HG02678 (cell line): ENCODE data around the gene FBXL17.

Experiments
- ATAC-seq: cut with Tn5 transposase; IDR thresholded peaks from one replicate; pipeline ENCODE4 v1.9.1; 2021; ENCODE audit warnings: mild to moderate bottlenecking, moderate library complexity; ENCODE audit not compliant: unreplicated experiment

Gene FBXL17

GRCh38 chr5:107959573-107960279 is 422.2 kb downstream of the FBXL17 start:
- ATAC-seq: no peak

DNA sequence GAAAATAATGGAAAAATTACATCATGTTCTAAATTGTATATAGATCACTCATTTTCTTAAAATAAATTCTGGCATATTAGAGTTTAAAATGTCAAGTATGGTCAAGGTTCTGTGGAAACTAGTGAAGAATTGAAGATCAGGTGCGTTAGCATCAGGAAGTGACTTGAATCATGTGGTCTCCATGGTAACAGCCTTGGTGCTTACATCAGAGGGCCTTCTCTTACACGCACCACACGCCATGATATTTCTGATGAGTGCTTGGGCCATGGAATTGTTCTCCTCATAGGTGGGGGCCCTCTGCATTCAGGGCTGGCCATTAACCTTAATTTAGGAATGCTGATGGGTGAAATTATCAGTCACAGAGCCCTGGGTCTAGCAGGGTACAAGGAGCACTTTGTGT is 423.0 kb downstream of the FBXL17 start:
- ATAC-seq: no peak

- no peak for ATAC-seq
Measured at GRCh38 chr5:107958432-107958831, 423.5 kb downstream of the FBXL17 start.

GRCh38 chr5:107957051-107957450 is 424.8 kb downstream of the FBXL17 start:
- ATAC-seq: no peak

GRCh38 chr5:107955321-107955720 is 426.6 kb downstream of the FBXL17 start:
- no peak for ATAC-seq

DNA sequence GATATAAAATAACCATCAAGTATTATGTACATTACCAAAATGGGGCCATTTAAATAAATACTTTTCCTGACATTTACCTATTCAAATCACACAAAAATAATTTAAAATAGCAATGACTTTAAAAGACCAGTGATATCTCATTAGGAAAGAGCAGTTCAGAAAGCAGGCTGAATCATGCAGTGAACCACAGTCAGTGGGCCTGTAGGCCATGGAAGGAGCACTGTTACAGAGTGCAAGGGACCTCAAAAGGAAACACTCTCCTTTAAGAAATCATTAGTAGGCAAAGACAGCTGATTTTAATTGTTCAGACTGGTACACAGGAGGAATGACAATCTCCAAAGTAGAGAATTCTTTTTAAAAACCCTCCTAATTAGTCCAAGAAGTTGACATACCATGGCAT is 427.6 kb downstream of the FBXL17 start:
- no peak for ATAC-seq

GRCh38 chr5:107952450-107952849 is 429.4 kb downstream of the FBXL17 start:
- ATAC-seq: no peak

GRCh38 chr5:107951309-107951708 is 430.6 kb downstream of the FBXL17 start:
- ATAC-seq: no peak

GRCh38 chr5:107950776-107951175 is 431.1 kb downstream of the FBXL17 start:
- ATAC-seq: no peak

DNA sequence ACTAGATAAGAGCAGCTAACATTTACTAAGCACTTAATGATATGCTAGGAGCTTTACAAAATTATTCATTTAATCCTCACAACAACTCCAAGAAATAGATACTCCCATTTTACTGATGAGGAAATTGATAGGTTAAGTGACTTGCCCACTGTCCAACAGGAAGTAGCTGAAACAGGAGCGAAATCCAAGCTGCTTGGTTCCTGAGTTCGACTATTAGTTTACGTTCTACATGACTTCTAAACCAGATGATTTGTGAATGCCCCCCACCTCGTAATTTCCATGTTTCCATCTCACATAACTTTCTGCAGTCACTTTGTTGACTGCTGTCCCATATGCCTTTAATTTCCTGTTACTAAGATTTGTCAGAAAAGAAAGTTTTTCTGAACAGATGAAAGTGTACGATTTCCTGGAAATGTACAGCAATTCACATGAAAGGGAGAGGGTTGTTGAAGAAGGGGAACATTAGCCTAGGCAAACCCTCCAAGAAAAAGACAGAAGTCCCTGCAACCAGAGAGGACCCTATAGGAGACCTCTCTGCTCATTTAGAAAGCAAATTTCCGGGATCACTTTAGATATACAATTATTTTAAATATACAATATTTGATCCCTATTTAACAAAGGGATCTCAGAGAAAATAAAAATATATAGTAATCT is 432.1 kb downstream of the FBXL17 start:
- ATAC-seq: no peak

DNA sequence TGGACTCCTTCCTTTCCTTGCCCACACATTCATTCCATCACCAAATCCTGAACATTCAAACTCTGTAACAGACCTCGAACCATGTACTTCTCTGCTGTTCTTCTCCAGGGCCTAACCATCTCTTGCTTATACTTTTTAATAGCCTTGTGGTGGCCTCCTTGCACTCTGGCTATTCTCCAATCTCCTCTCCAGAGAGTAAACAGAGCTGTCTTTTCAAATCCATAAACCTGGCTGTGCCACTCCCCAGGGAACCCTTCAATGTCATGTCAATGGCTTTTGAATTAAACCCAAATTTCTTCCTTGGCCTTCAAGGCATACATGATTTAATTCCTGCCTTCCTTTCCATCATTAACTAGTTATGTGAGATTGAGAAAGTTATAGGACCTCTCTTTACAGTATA is 433.5 kb downstream of the FBXL17 start:
- ATAC-seq: no peak

GRCh38 chr5:107945061-107945460 is 436.8 kb downstream of the FBXL17 start:
- no peak for ATAC-seq

DNA sequence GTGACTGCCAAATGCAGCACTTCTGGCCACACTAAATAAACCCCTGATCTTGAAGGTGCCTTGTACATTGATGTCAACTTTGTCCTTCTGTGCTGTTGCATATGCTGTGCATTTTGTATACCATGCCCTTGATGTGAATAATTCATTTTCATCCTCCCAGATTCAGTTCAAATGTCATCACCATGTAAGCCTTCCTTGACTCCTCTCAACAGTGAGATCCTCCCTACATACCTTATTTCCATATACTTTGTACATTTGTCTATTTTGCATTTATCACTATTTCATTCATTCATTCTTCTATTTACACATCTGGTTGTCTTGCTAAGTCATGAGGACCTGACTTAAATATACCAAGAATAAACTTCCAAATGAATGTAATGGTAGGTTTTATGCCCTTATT is 438.0 kb downstream of the FBXL17 start:
- ATAC-seq: no peak

DNA sequence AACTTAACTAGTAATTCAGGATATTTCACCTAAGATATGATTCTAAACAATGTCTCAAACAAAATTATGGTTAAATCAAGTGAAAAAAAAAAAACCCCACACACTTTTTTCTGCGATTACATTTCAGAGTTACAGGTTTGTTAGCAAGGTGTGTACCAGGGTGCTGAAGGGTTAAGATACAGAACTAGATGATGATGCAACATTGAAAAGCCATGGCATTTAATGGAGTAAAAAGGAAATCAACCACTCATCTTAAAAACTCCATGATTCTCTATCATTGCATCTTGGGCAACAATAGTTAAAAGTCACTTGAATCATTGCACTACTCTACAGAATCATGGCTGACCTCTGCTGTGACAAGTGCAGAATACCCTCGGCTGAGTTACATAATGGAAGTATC is 440.9 kb downstream of the FBXL17 start:
- ATAC-seq: no peak

DNA sequence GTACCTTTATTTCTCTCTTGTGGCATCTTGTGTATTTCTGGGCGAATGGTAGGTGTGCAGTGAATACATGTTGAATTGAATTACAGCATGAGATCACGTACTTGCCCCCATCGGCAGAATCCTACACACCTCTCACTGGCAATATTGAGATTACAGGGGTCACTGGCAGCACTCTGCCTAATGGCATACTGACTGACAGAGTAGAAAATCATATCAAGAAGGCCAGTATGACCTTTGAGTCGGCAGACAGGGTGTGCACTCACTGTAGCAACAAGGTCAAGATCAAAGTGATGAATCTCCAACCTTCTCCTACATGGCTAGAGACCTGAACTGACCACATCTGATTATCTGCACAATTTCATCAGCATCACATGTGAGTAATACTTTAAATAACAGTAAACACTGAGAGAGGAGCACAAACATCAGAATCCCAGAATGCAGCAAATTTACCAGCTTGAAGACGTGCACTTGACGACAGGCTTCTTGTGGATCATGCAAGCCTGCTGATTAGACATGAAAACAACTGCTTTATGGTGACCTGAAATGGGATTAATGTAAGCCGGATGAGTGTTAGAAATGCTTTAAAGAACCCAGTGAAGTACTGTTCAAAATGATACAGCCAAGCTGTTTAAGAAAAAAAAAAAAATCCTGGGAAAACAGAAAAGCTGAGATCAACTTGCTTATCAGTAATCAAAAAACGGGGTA is 444.1 kb downstream of the FBXL17 start:
- ATAC-seq: no peak

DNA sequence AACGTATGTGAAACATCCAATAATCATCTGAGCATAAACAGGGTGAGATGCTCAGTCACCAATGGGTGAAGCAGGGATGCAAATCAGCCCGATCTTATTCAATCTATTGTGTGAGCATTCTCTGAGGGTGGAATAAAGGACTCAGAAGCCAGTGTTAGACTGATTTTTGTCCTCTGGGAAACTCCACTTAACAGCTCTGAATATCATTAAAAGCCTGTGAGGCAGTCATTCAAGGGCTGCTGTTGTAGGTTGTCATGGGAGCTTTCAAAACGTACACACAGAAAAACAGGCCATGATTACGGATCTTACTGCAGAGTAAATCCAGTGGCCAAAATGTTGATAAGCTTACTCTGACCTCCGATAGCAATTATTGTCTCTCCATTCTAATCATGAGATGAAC is 444.7 kb downstream of the FBXL17 start:
- ATAC-seq: no peak

GRCh38 chr5:107936515-107936914 is 445.4 kb downstream of the FBXL17 start:
- no peak for ATAC-seq

DNA sequence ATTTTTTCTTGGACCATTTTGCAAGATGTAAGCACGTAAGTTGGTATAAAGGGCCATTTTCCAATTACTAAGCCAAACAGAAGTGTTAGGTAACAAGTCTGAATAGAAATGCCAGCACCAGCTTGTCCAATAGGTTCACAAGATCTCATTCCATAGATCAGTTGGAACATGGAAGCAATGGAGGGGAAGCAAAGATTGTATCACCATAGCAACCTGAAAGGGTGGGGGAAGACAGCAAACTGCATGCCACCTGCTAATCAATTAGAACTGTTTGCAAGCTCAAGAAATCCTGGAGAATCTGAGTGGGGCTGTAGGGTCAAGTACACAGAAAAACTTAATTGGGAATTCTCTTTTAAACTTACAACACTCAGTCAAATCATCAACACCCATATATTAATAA is 446.3 kb downstream of the FBXL17 start:
- ATAC-seq: no peak

- ATAC-seq: no peak
Measured at GRCh38 chr5:107933326-107933725, 448.6 kb downstream of the FBXL17 start.

DNA sequence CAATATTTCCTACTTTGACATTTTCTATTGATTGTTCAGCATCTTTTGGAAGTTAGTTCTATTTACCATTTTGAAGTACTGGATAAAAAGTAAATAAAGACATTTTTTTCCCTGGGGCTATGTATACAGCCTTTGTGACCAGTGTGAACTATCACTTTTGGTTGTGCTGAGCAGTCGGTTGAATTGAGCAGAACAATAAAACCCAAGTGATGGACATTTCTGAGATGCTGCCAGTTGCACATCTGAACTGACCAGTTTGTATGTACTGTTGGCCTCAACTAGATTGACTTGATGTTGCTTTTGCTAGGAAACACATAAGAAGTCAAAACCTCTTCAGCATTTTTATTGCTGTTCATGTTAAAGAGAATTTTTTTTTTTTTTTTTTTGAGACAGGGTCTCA is 451.0 kb downstream of the FBXL17 start:
- no peak for ATAC-seq

- ATAC-seq: no peak
Measured at GRCh38 chr5:107930092-107930491, 451.8 kb downstream of the FBXL17 start.

DNA sequence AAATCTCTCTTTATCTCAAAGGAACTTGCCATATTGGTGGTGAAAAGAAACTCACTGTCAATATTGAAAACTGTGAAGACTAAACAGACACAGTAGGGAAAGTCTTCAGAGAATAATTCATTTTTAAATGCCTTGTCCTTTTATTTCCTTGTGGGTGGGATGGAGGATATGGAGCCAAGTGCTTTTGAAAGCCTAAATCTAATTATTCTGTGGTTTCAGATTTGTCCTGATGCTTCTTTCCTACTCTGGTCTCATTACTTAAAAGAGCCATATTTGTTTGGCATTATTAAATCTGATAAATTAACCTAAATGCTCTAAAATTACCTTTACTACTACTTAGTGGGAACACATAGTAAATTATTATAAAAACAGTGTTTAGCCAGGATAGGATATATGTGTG is 452.8 kb downstream of the FBXL17 start:
- no peak for ATAC-seq
